HepG2 (cell line): ENCODE measurements around the gene AFF4. TPM values are rescaled to one million over a fixed set of nuclear protein-coding genes. Genes with fewer than 3 reads are reported as not detected.

Source experiments
- CSRNP1 ChIP-seq: sonication (generic); formaldehyde crosslinking; IDR thresholded peaks from 2 replicates; pipeline ENCODE4 v1.8.1; 2023; ENCODE audit warnings: mild to moderate bottlenecking, missing genetic modification reagents
- DBP ChIP-seq: sonication (generic); formaldehyde crosslinking; IDR thresholded peaks from 2 replicates; pipeline ENCODE4 v1.4.0; 2020; ENCODE audit warnings: missing genetic modification reagents; ENCODE audit errors: not compliant biosample characterization
- FOSL2 ChIP-seq: sonication (generic); formaldehyde crosslinking; IDR thresholded peaks from 2 replicates; pipeline ENCODE4 v1.4.0; 2020; ENCODE audit warnings: missing genetic modification reagents
- FOXO1 ChIP-seq: sonication (generic); formaldehyde crosslinking; IDR thresholded peaks from 2 replicates; pipeline ENCODE4 v1.4.0; 2020; ENCODE audit warnings: missing genetic modification reagents
- HBP1 ChIP-seq: IDR thresholded peaks from 2 replicates; pipeline ENCODE4 v1.6.1; 2016; ENCODE audit warnings: low read depth, control low read depth
- HDAC6 ChIP-seq: fragments of 200-600 bp; sonication (generic); IDR thresholded peaks from 2 replicates; pipeline ENCODE4 v1.7.0; 2017; ENCODE audit warnings: mild to moderate bottlenecking, antibody characterized with exemption, low read length, low read depth
- LRRFIP1 ChIP-seq: sonication (generic); formaldehyde crosslinking; conservative IDR thresholded peaks from 2 replicates; pipeline ENCODE4 v1.4.0; 2020; ENCODE audit warnings: missing genetic modification reagents
- MED8 ChIP-seq: sonication (generic); formaldehyde crosslinking; IDR thresholded peaks from 2 replicates; pipeline ENCODE4 v1.8.1; 2023; ENCODE audit warnings: mild to moderate bottlenecking, missing genetic modification reagents; ENCODE audit not compliant: insufficient replicate concordance
- PRDM15 ChIP-seq: sonication (generic); formaldehyde crosslinking; IDR thresholded peaks from 2 replicates; pipeline ENCODE4 v1.4.0; 2020; ENCODE audit warnings: missing genetic modification reagents
- SMARCC2 ChIP-seq: fragments of 450-650 bp; IDR thresholded peaks from 2 replicates; pipeline ENCODE4 v1.6.1; 2017; ENCODE audit warnings: antibody characterized with exemption, mild to moderate bottlenecking
- SMARCE1 ChIP-seq: fragments of 450-650 bp; IDR thresholded peaks from 2 replicates; pipeline ENCODE4 v1.6.1; 2017; ENCODE audit warnings: borderline replicate concordance
- TIGD3 ChIP-seq: sonication (generic); formaldehyde crosslinking; IDR thresholded peaks from 2 replicates; pipeline ENCODE4 v1.5.1; 2020; ENCODE audit warnings: mild to moderate bottlenecking, missing genetic modification reagents, borderline replicate concordance
- ZNF446 ChIP-seq: sonication (generic); formaldehyde crosslinking; IDR thresholded peaks from 2 replicates; pipeline ENCODE4 v1.5.0; 2020; ENCODE audit warnings: mild to moderate bottlenecking, missing genetic modification reagents
- ZNF577 ChIP-seq: sonication (generic); formaldehyde crosslinking; IDR thresholded peaks from 2 replicates; pipeline ENCODE4 v1.4.0; 2020; ENCODE audit warnings: mild to moderate bottlenecking, low read depth, missing genetic modification reagents, borderline replicate concordance
- ZNF605 ChIP-seq: sonication (generic); formaldehyde crosslinking; IDR thresholded peaks from 2 replicates; pipeline ENCODE4 v1.8.0; 2022; ENCODE audit warnings: mild to moderate bottlenecking, missing genetic modification reagents
- ZNF740 ChIP-seq: sonication (generic); formaldehyde crosslinking; IDR thresholded peaks from 2 replicates; pipeline ENCODE4 v1.4.0; 2020; ENCODE audit warnings: missing genetic modification reagents
- polyA plus RNA-seq, 8 experiments: library from polyadenylated mRNA; depleted of rRNA in 3 of 8; stranded (reverse) in 7 of 8; unstranded in 1 of 8; fragments of >200 nt; fragmentation: Illumina TruSeq in 4 of 8; extraction: Trizol in 4 of 8; gene quantifications; 2 replicates each; pipeline versions ENCODE4 v1.2.1 to v1.2.3, GENCODE V29; 2011 to 2016; ENCODE audit warnings: low read depth in 4 of 8, missing spikeins in 1 of 8, mixed read lengths in 1 of 8; ENCODE audit not compliant: insufficient read depth in 1 of 8
- total RNA-seq, 5 experiments: library from RNA; depleted of rRNA; stranded (reverse); fragments of >200 nt; fragmentation: Illumina TruSeq; extraction: Trizol; gene quantifications; 2 replicates each; pipeline ENCODE4 v1.2.3, GENCODE V29; 2016; ENCODE audit warnings: low read depth in 1 of 5

Gene AFF4
- total and polyA plus RNA-seq, 2 of the 13 experiments (the other 11 are each of a cell fraction or from before 2014, with no cell fraction given): 22.1 to 25.5 TPM

- TF ChIP-seq PRDM15 (CRISPR knock-in tag) (no peak), ZNF605 (CRISPR knock-in tag) (no peak), ZNF446 (CRISPR knock-in tag) (no peak), ZNF740 (no peak), CSRNP1 (no peak), FOXO1 (CRISPR knock-in tag) (no peak; the same call in 1 of the 2 replicates), TIGD3 (no peak), SMARCE1 (no peak), HBP1 (CRISPR knock-in tag) (no peak), FOSL2 (peak; percentile 19; the same call in 1 of the 2 replicates), ZNF577 (CRISPR knock-in tag) (no peak), MED8 (CRISPR knock-in tag) (no peak), DBP (CRISPR knock-in tag) (no peak), LRRFIP1 (CRISPR knock-in tag) (no peak), HDAC6 (no peak), SMARCC2 (no peak)
Observed at GRCh38 chr5:132838516-132839282, 124.7 kb downstream of the AFF4 start (continued).
